IPS-20b (cell line): ENCODE data around the gene HCN2.
A peak's percentile ranks its signal among the peaks of the same experiment; 100 is the strongest.

ENCODE experiments used
- H3K27ac ChIP-seq: one replicate; pipeline ENCODE4 v1.5.1; 2013; ENCODE audit warnings: low read length
- H3K27me3 ChIP-seq: 2 replicates; pipeline ENCODE4 v1.6.1; 2013; ENCODE audit warnings: mild to moderate bottlenecking, low read length, inconsistent platforms; ENCODE audit not compliant: insufficient read depth
- H3K36me3 ChIP-seq: 2 replicates; pipeline ENCODE4 v1.6.1; 2013; ENCODE audit warnings: low read depth, mild to moderate bottlenecking, inconsistent platforms, low read length, moderate library complexity; ENCODE audit not compliant: insufficient read depth
- H3K4me1 ChIP-seq: 2 replicates; pipeline ENCODE4 v1.6.1; 2013; ENCODE audit warnings: mild to moderate bottlenecking, control low read depth, inconsistent platforms, low read length, moderate library complexity; ENCODE audit not compliant: insufficient read depth
- H3K4me3 ChIP-seq: 2 replicates; pipeline ENCODE4 v1.5.1; 2013; ENCODE audit warnings: mild to moderate bottlenecking, low read length, inconsistent platforms
- H3K9ac ChIP-seq: 2 replicates; pipeline ENCODE4 v1.6.1; 2013; ENCODE audit warnings: low read depth, mild to moderate bottlenecking, inconsistent platforms, low read length, moderate library complexity
- H3K9me3 ChIP-seq: 2 replicates; pipeline ENCODE4 v1.6.1; 2013; ENCODE audit warnings: mild to moderate bottlenecking, low read depth, low read length, inconsistent platforms; ENCODE audit not compliant: insufficient read depth

The HCN2 gene

DNA sequence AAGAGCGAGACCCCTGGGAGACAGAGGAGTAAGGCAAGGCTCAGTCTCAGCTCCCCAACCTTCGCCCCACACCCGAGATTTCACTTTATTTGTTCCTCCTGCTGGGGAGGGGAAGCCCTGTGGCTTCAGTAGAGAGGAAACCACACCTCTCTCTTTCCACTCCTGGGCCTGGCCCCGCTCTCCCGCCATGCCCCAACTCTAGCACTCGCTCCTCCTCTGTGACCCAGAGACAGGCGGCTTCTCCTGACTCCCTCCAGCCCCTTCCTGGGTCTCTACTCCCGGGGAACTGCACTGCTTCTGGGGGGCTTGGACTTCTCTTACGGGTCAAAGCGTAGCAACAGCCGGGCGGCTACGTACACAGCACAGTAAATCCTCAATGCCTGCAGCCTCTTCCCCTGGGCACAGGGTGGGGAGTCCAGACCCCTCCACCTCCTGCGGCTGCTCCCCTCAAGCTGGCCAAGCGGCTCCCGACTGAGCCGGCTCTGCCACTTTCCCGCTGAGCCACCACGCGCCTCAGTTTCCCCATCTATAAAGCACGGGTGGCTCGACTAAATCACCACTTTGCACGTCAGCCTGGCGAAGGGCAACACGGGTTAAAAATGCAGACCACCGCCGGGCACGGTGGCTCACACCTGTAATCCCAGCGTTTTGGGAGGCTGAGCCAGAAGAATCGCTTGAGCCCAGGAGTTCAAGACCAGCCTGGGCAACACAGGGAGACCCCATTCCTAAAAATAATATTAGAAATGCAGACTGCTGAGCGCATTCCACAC is 71.9 kb downstream of the HCN2 start:
- Histone ChIP-seq H3K4me3 (peak overlapping the region; percentile 81), H3K36me3 (no peaks in the 10 kb centered on the region), H3K27ac (no peak overlapping the region), H3K27me3 (peaks cover 8% of the 10 kb centered on the region; the same call in 1 of the 2 replicates), H3K9me3 (no peaks in the 10 kb centered on the region), H3K4me1 (no peaks in the 10 kb centered on the region), H3K9ac (peak overlapping the region; percentile 78)

DNA sequence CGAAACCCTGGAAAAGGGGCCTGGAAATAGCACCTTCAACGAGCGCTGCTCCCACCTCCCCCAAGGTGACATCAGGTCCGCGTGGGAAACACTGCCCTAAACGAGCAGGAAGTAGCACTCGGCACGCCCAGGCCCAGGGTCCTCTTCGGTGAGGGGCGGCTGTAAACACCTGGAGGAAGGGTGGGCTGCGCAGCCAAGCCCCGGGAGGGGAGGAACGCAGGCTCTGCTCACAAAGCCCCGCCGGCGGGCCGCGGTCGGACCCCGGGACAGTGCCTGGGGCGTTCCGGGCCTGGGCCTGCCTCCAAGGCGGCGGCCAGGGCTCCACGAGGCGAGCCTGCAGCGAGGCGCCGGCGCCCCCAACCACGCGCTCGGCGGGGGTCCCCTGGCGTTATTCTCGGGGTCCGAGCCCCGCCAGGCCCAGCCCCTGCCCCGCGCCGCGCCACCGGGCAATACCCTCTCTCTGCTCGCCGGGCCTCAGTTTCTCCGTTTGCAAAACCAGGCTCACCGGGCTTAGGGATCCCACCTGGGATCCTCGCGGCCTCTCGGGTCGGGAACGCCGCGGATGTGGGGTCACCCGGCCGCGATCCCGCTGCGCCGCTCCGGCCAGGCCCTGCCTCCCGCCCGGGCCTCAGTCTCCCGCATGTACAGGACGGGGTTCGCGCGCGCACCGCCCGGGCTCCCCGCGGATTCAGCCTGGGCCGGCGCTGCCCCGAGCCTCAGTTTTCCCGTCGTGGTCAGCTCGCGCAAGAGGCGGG is 72.7 kb downstream of the HCN2 start:
- H3K9me3 ChIP-seq: no peaks in the 10 kb centered on the region
- no peaks in the 10 kb centered on the region for H3K36me3 ChIP-seq
- H3K9ac ChIP-seq: peak overlapping the region; percentile 78
- peak overlapping the region; percentile 49 for H3K27ac ChIP-seq
- H3K27me3 ChIP-seq: peaks cover 8% of the 10 kb centered on the region; the same call in 1 of the 2 replicates
- H3K4me1 ChIP-seq: no peaks in the 10 kb centered on the region
- H3K4me3 ChIP-seq: peak overlapping the region; percentile 81

DNA sequence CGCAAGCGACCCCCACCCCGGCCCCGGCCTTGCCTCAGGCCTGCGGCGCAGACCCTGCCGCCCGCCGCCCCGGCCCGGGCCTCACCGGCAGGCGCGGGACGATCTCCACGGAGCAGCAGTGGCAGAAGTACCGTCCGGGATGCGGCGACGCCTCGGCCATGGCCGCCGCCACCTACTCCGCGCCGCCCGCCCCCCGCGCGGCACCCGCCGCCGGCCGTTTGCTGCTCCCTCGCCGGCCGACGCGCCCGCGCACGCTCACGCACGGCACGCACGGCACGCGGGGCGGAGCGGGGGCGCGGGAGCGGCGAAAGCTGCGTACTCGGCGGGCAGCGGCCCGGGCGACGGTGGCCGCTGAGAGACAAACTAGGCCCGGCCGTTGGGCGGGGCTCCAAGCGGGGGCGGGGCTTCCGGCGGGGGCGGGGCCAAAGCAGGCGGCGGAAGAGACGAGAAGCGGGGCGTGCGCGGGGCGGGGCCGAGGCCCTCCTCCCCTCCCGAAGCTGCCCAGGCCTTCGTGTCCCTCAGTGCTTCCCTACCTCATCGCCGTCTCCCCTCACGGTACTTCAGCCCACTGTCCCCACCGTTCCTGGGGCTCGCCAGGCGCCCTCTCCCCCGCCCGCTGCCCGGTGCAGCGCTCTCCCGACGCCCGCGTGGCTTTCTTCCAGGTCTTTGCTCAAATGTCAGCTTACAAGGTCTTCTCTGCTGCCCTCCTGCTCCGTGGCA is 73.4 kb downstream of the HCN2 start, which contains the start of gene RNF126:
Gene RNF126, minus strand, starts transcription at position 253 of the 720 bp plus-strand sequence. Its CDS starts 93 bp downstream, at position 160.
- H3K9ac ChIP-seq: peak within 1 kb of the TSS; percentile 78
- H3K36me3 ChIP-seq: no peaks in the 10 kb centered on the region
- H3K4me1 ChIP-seq: no peaks in the 10 kb centered on the region
- H3K4me3 ChIP-seq: peak within 1 kb of the TSS; percentile 81
- H3K9me3 ChIP-seq: no peaks in the 10 kb centered on the region
- peak within 1 kb of the TSS; percentile 49 for H3K27ac ChIP-seq
- H3K27me3 ChIP-seq: peaks cover 8% of the 10 kb centered on the region; the same call in 1 of the 2 replicates

DNA sequence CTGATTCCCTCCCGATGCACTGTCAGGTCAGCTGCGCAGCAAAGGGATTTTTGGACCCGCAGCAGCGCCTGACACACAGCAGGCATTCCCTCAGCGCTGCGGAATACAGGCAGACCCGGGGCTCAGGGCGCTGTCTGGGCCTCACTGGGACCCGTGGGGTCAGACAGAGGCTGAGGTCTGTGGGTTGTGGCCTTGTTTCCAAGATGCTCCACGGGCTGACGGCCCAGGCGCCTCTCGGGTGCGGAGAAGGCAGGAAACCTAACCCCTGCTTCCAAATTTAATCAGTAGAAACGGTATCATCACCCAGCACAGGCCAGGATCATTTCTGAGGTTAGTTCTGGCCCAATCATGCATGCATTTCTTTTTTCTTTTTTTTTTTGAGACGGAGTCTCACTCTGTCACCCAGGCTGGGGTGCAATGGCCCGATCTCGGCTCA is 74.0 kb downstream of the HCN2 start:
- Histone ChIP-seq H3K27me3 (peaks cover 8% of the 10 kb centered on the region; the same call in 1 of the 2 replicates), H3K9me3 (no peaks in the 10 kb centered on the region), H3K4me3 (peak overlapping the region; percentile 50), H3K9ac (peak overlapping the region; percentile 47; the same call in 1 of the 2 replicates), H3K4me1 (no peaks in the 10 kb centered on the region), H3K36me3 (no peaks in the 10 kb centered on the region), H3K27ac (no peak overlapping the region)

DNA sequence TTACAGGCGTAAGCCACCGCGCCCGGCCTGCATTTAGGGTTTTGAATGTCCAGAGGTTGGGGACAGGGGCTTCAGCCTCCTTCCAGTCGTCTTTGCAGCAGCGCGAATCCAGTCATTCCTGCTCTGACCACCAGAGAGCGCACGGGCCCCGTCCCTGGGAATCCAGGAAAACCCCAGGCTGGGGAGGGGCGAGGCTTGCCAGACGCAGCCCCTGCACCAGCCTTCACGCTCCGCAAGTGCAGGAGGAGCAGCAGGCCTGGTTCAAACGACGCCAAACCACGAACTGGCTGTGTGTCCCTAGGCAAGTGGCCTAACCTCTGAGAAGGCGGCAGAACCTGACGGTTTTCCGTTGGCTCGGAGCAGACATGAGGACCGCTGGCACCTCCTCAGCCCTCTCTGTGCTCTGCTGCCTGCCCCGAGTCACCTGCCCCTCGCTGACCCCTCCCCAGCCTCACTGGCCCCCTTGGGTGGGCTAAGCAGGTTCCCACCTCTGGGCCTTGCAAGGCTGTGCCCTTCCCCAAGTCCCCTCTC is 75.3 kb downstream of the HCN2 start:
- no peaks in the 10 kb centered on the region for H3K9me3 ChIP-seq
- no peaks in the 10 kb centered on the region for H3K4me1 ChIP-seq
- H3K27me3 ChIP-seq: peaks cover 8% of the 10 kb centered on the region; the same call in 1 of the 2 replicates
- no peak overlapping the region for H3K27ac ChIP-seq
- H3K9ac ChIP-seq: no peak overlapping the region
- no peak overlapping the region for H3K4me3 ChIP-seq
- H3K36me3 ChIP-seq: no peaks in the 10 kb centered on the region
